Heart left ventricle (tissue), 13 donors: Measurements from ENCODE around the gene SIGLEC5.

Experiments
- CTCF ChIP-seq, 12 donors: fragments of 200-600 bp; sonication (generic) in 4 of 12; IDR thresholded peaks; one replicate each; pipeline versions ENCODE4 v1.5.0 to v1.8.0; 2018 to 2022; ENCODE audit warnings: antibody characterized with exemption in 12 of 12, mild to moderate bottlenecking in 5 of 12
- POLR2A ChIP-seq, 2 donors: fragments of 450-650 bp; IDR thresholded peaks; one replicate each; pipeline ENCODE4 v1.6.1; 2017; ENCODE audit warnings: antibody characterized with exemption in 2 of 2, mild to moderate bottlenecking in 2 of 2, moderate library complexity in 2 of 2
- donor health status: ischemic (EF 13 %, LVEDD 7.1; RV severe dilation, severe dysfunction).
- donor health status: DM: no; HTN: yes; CAD: no.
- donor health status: DM: no; HTN: no; CAD: no.
- donor health status: ischemic (EF 25% LVEDD 6.9; RV normal size, moderate dysfunction).
- donor health status: ischemic (EF 25% LVEDD 5.7; RV mildly dilated, moderate dysfunction).
- donor health status: ischemic (EF 35%, LVEDD 5.7; RV mildly dilated, moderate dysfunction).
- donor health status: nonischemic (EF 11% LVEDD 7.7; RV severe dilation, severe dysfunction).
- donor health status: DM: yes; HTN: yes; CAD: no.
- donor health status: PGD.
- donor health status: ischemic (EF 29% LVEDD 5.4; RV normal size, mild dysfunction).
- donor health status: nonischemic (EF 23%, LVEDD 6.1; RV moderate dilation, normal function).

DNA sequence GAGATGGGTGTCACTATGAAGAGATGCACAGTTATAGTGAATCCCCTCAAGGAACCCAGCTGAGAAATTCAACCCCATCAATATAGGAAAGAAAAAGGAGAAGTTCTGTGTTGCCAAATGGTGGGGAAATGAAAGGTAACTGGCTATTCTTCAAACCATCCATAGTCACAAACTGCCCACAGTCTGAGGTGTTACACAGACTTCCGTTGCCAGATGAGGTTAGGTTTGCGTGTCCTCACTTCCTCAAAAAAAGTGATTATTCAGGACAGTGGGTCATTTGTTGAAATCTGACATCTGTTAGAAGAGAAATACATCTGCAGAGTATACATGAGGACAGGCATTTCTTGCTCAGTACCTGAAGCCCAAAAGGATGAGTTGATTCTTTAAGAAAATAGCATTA is 9.0 kb downstream of the SIGLEC5 start:
- TF ChIP-seq CTCF (IDR thresholded peaks at IDR 0.05) (no peak), POLR2A (IDR thresholded peaks at IDR 0.05) (no peak)
